Thymus (tissue), 11 donors: ENCODE measurements around the gene GRHPR. TPM values are rescaled to one million over a fixed set of nuclear protein-coding genes. Genes with fewer than 3 reads are reported as not detected.

Experiments
- DNase-seq, 9 donors: peaks; one replicate each; pipeline ENCODE4 v3.0.0-alpha.2; 2013; ENCODE audit warnings: low spot score in 9 of 9, low read depth in 6 of 9, missing footprints in 1 of 9
- H3K27ac ChIP-seq, 2 donors: one replicate each; pipeline ENCODE4 v1.5.1; 2013; ENCODE audit warnings: control low read depth in 1 of 2, low read depth in 1 of 2, low read length in 1 of 2, mild to moderate bottlenecking in 1 of 2, moderate library complexity in 1 of 2
- H3K27me3 ChIP-seq, 2 donors: one replicate each; pipeline ENCODE4 v1.5.1; 2013; ENCODE audit warnings: low read length in 1 of 2; ENCODE audit not compliant: control insufficient read depth in 2 of 2, insufficient read depth in 1 of 2
- H3K36me3 ChIP-seq, 2 donors: one replicate each; pipeline ENCODE4 v1.5.1; 2013; ENCODE audit warnings: low read length in 1 of 2, mild to moderate bottlenecking in 1 of 2, moderate library complexity in 1 of 2; ENCODE audit not compliant: control insufficient read depth in 2 of 2, insufficient read depth in 2 of 2
- H3K4me1 ChIP-seq, 2 donors: one replicate each; pipeline ENCODE4 v1.5.1; 2013; ENCODE audit warnings: low read length in 2 of 2; ENCODE audit not compliant: control insufficient read depth in 2 of 2, insufficient read depth in 2 of 2
- H3K4me3 ChIP-seq, 2 donors: one replicate each; pipeline ENCODE4 v1.5.1; 2013; ENCODE audit warnings: low read length in 2 of 2, control low read depth in 1 of 2, mild to moderate bottlenecking in 1 of 2
- H3K9me3 ChIP-seq, 2 donors: one replicate each; pipeline ENCODE4 v1.5.1; 2013; ENCODE audit warnings: low read length in 1 of 2, mild to moderate bottlenecking in 1 of 2; ENCODE audit not compliant: control insufficient read depth in 2 of 2, insufficient read depth in 1 of 2
- WGBS: extraction: QIAGEN DNeasy Blood & Tissue Kit; methylation state at CpG from one replicate; pipeline ENCODE4 v1.1.7; 2013; 5-methylcytosine and 5-hydroxymethylcytosine counted together
- polyA plus RNA-seq: library from polyadenylated mRNA; stranded (reverse); fragments of 200-250 nt; gene quantifications from one replicate; pipeline ENCODE4 v1.2.3, GENCODE V29; 2013
- total RNA-seq: library from RNA; stranded (reverse); fragments of 120-200 nt; gene quantifications from one replicate; pipeline ENCODE4 v1.2.4, GENCODE V29; 2013
- donor health status: healthy.

GRHPR gene
- total and polyA plus RNA-seq, 2 donors, result 59.2 to 70.1 TPM

DNA sequence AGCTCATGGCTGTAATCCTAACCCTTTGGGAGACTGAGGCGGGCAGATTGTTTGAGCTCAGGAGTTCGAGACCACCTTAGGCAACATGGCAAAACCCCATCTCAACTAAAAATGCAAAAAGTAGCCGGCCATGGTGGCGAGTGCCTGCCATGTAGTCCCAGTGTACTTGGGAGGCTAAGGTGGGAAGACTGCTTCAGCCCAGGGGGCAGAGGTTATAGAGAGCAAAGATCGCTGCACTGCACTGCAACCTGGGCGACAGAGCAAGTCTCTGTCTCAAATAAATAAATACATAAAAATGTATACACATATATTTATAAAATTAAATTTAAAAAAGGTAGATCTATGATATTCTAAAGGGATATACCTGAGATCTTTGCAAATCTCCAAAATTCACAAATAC is 23.3 kb downstream of the GRHPR start:
- H3K9me3 ChIP-seq, result peaks cover 0 to 3% of the 10 kb centered on the region in 2 donors
- H3K36me3 ChIP-seq, result peaks cover 15 to 26% of the 10 kb centered on the region in 2 donors
- no peak overlapping the region for H3K27ac ChIP-seq
- 99% methylated on average over 6 of the region's 6 CpGs for WGBS
- no peaks in the 10 kb centered on the region for H3K4me1 ChIP-seq
- no peaks in the 10 kb centered on the region for H3K27me3 ChIP-seq
- no peak overlapping the region for H3K4me3 ChIP-seq
- no peak for DNase-seq

DNA sequence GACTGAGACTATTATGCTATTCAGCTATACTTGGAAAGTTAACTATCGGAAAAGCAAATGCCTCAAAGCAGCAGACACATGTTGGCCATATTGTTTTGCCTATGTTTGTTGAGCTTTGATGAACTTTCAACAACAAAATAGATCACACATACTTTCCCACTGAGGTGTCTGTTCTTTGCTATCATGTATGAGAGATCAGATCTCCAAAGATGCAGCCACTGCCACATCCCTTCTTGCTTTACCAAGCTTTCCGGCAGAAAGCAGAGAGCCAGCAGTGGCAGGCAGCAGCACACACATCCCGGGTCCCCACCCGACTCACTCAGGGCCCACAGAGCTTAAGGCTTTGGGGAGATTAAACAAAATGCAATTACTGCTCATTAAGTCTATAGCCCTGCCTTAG is 23.9 kb downstream of the GRHPR start:
- Histone ChIP-seq H3K4me3 (no peak overlapping the region), H3K9me3 (peaks cover 0 to 3% of the 10 kb centered on the region in 2 donors), H3K27ac (no peak overlapping the region), H3K36me3 (peaks cover 10 to 21% of the 10 kb centered on the region in 2 donors), H3K4me1 (no peaks in the 10 kb centered on the region), H3K27me3 (no peaks in the 10 kb centered on the region)
- no peak for DNase-seq
- WGBS, result 96% methylated on average over 4 of the region's 4 CpGs

DNA sequence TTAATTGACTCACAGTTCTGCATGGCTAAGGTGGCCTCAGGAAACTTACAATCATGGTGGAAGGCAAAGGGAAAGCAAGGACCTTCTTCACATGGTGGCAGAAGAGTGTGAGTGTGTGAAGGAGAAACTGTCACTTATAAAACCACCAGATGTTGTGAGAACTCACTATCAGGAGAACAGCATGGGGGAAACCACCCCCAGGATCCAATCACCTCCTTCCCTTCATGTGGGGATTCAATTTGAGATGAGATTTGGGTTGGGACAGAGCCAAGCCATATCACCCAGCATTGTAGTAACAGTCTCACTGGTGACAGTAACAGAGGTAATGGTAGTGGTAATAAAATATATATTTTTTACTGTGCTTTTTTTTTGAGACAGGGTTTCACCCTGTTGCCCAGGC is 24.6 kb downstream of the GRHPR start:
- H3K9me3 ChIP-seq, result no peaks in the 10 kb centered on the region
- DNase-seq, result no peak
- no peak overlapping the region for H3K27ac ChIP-seq
- peaks cover 3 to 14% of the 10 kb centered on the region in 2 donors for H3K36me3 ChIP-seq
- no peak overlapping the region for H3K4me3 ChIP-seq
- H3K4me1 ChIP-seq, result no peaks in the 10 kb centered on the region
- no peaks in the 10 kb centered on the region for H3K27me3 ChIP-seq

DNA sequence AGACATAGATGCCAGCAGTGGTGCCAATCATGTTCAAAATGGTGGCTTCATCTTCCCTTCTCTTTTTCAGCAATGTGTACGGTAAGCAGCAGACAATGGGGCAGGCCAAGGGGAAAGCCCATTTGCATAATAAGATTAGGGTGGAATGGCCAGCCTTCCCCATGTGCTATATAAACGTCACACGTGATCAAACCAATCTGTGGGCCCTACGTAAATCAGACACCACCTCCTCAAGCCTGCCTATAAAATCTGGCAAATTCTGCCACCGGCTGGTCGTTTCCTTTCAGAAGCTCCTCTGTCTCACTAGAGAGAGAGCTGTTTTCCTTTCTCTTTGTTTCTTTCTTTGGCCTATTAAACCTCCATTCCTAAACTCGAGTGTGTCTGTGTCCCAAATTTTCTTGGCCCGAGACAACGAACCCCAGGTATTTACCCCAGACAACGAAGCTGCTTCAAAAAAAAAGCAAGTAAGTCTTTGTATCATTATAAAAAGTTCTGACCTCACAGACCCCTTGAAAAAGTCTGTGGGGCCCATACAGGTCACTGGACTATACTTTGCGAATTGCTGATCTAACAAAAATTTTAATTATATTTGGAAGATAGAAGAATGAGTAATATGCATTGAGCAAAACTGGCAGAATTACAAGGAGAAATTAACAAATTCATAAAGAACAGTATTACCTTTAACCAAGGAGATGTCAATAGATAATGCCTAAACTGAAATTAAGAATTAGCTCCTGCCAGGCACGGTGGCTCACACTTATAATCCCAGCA is 27.6 kb downstream of the GRHPR start:
- Histone ChIP-seq H3K36me3 (peaks cover 0 to 8% of the 10 kb centered on the region in 2 donors), H3K9me3 (no peaks in the 10 kb centered on the region), H3K4me3 (no peak overlapping the region), H3K4me1 (no peaks in the 10 kb centered on the region), H3K27me3 (no peaks in the 10 kb centered on the region), H3K27ac (no peak overlapping the region)
- 96% methylated on average over 12 of the region's 12 CpGs for WGBS
- DNase-seq, result no peak

DNA sequence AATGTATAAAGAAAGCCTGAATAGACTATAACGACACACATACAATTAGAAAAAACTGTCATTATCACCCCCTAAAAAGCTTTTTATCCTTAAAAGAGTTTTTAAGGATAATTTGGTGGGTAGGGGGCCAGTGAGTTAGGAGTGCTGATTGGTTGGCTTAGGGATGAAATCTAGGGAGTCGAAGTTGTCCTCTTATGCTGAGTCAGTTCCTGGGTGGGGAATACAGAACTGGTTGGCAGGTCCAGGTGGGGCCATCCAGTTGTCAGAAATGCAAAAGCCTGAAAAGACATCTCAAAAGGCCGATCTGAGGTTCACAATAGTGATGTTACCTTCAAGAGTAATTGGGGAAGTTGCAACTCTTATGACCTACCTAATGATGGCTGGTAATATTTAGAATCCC is 29.1 kb downstream of the GRHPR start:
- no peak for DNase-seq
- H3K9me3 ChIP-seq, result no peaks in the 10 kb centered on the region
- 72% methylated on average over 3 of the region's 3 CpGs for WGBS
- H3K36me3 ChIP-seq, result peaks cover 0 to 4% of the 10 kb centered on the region in 2 donors
- no peak overlapping the region for H3K27ac ChIP-seq
- H3K4me1 ChIP-seq, result peaks cover 0 to 4% of the 10 kb centered on the region in 2 donors
- no peak overlapping the region for H3K4me3 ChIP-seq
- H3K27me3 ChIP-seq, result no peaks in the 10 kb centered on the region

DNA sequence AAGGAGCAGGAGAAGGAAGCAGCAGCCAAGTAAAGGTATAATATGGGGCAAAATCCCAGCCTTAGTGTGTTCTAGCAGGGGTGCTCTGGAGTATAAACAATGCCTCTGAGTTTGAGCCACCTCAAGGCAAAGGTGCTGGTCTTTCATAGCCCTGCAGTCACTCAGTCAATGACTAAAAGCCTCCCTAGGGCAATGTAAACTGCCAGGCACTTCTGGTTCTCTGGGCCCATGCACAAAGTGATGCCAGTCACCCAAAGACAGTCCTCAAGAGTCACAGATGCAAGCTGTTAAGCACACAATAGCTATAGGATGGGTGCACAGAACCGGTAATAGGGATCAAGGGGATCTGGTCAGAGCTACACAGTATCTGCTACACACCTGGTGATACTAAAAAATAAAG is 30.1 kb downstream of the GRHPR start:
- H3K27ac ChIP-seq, result no peak overlapping the region
- H3K4me1 ChIP-seq, result peaks cover 0 to 4% of the 10 kb centered on the region in 2 donors
- H3K27me3 ChIP-seq, result no peaks in the 10 kb centered on the region
- no peak overlapping the region for H3K4me3 ChIP-seq
- 100% methylated on average over 1 of the region's 1 CpG for WGBS
- no peaks in the 10 kb centered on the region for H3K9me3 ChIP-seq
- no peak for DNase-seq
- peaks cover 0 to 2% of the 10 kb centered on the region in 2 donors for H3K36me3 ChIP-seq

DNA sequence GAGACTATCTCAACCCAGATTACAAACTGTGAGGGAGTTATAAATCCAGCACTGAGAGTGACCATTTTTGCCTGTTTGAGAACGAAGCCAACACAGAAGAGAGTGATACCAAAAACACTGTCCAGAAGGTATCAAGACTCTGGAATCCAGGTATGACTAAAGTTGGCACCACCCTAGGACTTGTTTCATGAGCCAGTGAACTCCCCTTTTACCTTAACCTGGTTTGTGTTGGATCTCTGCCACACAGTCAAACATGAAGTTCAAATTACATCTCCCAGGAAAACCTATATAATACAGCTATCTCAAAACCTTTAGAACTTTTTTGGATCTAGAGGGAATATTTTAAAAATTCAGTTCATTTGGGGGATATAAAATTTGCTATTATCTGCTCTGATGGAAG is 31.3 kb downstream of the GRHPR start:
- Histone ChIP-seq H3K9me3 (no peaks in the 10 kb centered on the region), H3K27ac (no peak overlapping the region), H3K27me3 (no peaks in the 10 kb centered on the region), H3K4me3 (no peak overlapping the region), H3K4me1 (peaks cover 0 to 4% of the 10 kb centered on the region in 2 donors), H3K36me3 (peaks cover 0 to 2% of the 10 kb centered on the region in 2 donors)
- DNase-seq, result no peak
- 92% methylated on average over 1 of the region's 1 CpG for WGBS

DNA sequence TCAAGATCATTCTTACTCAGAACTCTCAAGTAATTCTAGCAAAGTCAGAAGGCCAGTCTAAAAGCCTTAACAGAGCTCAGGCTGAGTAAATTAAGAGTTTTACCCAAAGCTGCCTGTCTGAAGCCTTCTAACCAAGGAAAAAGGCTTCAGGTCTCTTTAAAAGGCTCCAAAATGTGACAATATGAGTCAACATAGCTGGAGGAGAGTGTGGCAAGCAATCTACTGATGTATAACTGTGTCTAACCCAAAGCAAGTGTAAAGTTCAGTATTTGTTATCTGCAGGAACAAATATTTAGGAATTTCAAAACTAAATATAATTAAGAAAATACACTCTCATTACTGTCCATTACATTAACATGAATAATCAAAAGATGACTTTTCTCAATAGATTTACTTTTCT is 31.7 kb downstream of the GRHPR start:
- Histone ChIP-seq H3K4me3 (no peak overlapping the region), H3K27ac (no peak overlapping the region), H3K27me3 (no peaks in the 10 kb centered on the region), H3K36me3 (peaks cover 0 to under 1% of the 10 kb centered on the region in 2 donors), H3K9me3 (no peaks in the 10 kb centered on the region), H3K4me1 (peaks cover 0 to 4% of the 10 kb centered on the region in 2 donors)
- no peak for DNase-seq

DNA sequence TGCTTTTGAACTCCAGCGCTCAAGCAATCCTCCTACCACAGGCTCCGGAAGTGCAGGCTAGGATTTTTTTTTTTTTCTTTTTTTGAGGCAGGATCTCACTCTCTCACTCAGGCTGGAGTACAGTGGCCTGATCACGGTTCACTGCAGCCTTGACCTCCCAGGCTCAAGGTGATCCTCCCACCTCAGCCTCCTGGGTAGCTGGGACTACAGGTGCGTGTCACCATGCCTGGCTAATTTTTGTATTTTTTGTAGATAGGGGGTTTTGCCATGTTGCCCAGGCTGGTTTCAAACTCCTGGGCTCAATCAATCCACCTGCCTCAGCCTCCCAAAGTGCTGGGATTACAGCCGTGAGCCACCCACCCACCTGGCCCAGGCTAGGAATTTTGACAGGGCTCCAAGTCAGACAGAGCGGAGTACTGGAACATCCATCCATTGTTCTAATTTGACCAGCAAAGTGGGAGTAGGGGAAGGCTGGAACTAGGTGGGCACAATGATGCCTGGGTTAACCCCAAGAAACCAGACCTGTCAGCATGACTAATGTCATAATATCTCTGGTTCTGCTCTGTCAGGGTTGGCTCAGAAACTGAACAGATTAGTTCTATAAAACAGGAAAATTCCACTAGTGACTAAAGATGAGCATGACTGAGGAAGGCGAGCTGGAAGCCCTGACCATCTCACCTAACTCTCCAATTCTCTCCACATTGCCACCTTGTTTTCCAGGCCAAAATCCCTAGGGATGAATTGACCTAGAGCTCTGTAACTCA is 33.6 kb downstream of the GRHPR start:
- Histone ChIP-seq H3K27me3 (no peaks in the 10 kb centered on the region), H3K4me1 (peaks cover 0 to 4% of the 10 kb centered on the region in 2 donors), H3K27ac (peak overlapping the region in 1 of 2 donors; percentile 47), H3K36me3 (no peaks in the 10 kb centered on the region), H3K4me3 (no peak overlapping the region), H3K9me3 (no peaks in the 10 kb centered on the region)
- 84% methylated on average over 7 of the region's 7 CpGs for WGBS
- no peak for DNase-seq
